Neural progenitor cell (in vitro differentiated cells): ENCODE data around the gene DNAJC1.
"Not testable (repeated sequence)": the region's sequence is repeated elsewhere in the genome, so short reads cannot be mapped to it uniquely, and the experiment has no call there.

Experiments
- CTCF ChIP-seq: fragments of 200-600 bp; sonication (generic); IDR thresholded peaks from 2 replicates; pipeline ENCODE4 v1.5.1; 2017; ENCODE audit warnings: antibody characterized with exemption, mild to moderate bottlenecking
- EZH2 ChIP-seq: fragments of 200-600 bp; sonication (generic); IDR thresholded peaks from 2 replicates; pipeline ENCODE4 v1.6.1; 2017; ENCODE audit warnings: antibody characterized with exemption, mild to moderate bottlenecking, moderate library complexity

DNA sequence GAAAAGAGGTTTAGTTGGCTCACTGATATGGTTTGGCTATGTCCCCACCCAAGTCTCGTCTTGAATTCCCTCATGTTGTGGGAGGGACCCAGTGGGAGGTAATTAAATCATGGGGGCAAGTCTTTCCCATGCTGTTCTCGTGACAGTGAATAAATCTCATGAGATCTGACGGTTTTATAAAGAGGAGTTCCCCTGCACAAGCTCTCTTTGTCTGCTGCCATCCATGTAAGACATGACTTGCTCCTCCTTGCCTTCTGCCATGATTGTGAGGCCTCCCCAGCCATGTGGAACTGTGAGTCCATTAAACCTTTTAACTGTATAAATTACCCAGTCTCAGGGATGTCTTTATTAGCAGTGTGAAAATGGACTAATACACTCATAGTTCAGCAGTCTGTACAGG, 28.7 kb upstream of the DNAJC1 start:
- TF ChIP-seq CTCF, EZH2: not testable (repeated sequence)
